Ovary (tissue), 3 donors: ENCODE measurements around the gene RAP1GAP.

Source experiments
- CTCF ChIP-seq, 3 donors: fragments of 450-650 bp in 2 of 3; fragments of 200-600 bp in 1 of 3; IDR thresholded peaks; one replicate each; pipeline versions ENCODE4 v1.5.1 to v1.8.0; 2016 to 2022; ENCODE audit warnings: antibody characterized with exemption in 3 of 3, mild to moderate bottlenecking in 1 of 3
- POLR2A ChIP-seq: fragments of 450-650 bp; IDR thresholded peaks from one replicate; pipeline ENCODE4 v1.6.1; 2017; ENCODE audit warnings: antibody characterized with exemption, mild to moderate bottlenecking, moderate library complexity
- donor health status: DM: no; HTN: no; CAD: no.

- TF ChIP-seq POLR2A (no peak), CTCF (IDR thresholded peaks at IDR 0.05) (no peak)
These were observed 109.2 kb downstream of the RAP1GAP start for GRCh38 chr1:21559788-21560567.
